ENCODE data around the gene GMDS.

DNA sequence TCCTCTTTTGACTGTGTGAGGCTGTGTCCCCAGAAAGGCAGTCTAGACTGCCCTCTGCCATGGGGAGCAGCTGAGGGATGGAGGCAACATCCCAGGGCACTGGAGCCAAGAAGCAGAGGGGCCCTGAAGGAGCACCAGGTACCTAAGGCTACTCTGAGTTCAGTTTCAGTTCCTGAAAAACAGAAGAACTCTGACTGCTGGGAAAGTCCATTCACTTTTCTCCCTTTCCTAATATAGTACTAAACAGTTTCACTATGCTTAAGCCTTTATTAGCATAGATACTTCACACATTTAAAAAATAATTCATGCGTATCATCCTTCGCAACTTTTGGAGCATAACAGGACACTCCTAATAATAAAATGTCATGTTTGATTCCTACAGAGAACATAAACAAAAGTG, 505.7 kb downstream of the GMDS start:
- TF ChIP-seq, protein P1, sequence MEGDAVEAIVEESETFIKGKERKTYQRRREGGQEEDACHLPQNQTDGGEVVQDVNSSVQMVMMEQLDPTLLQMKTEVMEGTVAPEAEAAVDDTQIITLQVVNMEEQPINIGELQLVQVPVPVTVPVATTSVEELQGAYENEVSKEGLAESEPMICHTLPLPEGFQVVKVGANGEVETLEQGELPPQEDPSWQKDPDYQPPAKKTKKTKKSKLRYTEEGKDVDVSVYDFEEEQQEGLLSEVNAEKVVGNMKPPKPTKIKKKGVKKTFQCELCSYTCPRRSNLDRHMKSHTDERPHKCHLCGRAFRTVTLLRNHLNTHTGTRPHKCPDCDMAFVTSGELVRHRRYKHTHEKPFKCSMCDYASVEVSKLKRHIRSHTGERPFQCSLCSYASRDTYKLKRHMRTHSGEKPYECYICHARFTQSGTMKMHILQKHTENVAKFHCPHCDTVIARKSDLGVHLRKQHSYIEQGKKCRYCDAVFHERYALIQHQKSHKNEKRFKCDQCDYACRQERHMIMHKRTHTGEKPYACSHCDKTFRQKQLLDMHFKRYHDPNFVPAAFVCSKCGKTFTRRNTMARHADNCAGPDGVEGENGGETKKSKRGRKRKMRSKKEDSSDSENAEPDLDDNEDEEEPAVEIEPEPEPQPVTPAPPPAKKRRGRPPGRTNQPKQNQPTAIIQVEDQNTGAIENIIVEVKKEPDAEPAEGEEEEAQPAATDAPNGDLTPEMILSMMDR (IDR thresholded peaks at IDR 0.05; ENCODE audit: borderline replicate concordance, extremely low read depth, low read length, poor library complexity, severe bottlenecking), result no peak
- TF ChIP-seq EZH2 (IDR thresholded peaks at IDR 0.05; ENCODE audit: borderline replicate concordance, low read depth, low read length, severe bottlenecking), result no peak

Data from DND-41 (cell line).